H54 (cell line): ENCODE results near the gene ARFRP1.

Source experiments
- DNase-seq: peaks from one replicate; pipeline ENCODE4 v3.0.0; 2011; ENCODE audit warnings: low spot score, mixed read lengths; ENCODE audit not compliant: insufficient read length
- FAIRE-seq: peaks from 3 replicates; lab custom pipeline; 2011; peaks lifted over from hg19 to GRCh38; lab: Jason Lieb, UNC
- POLR2A ChIP-seq: IDR thresholded peaks from 2 replicates; pipeline ENCODE4 v1.6.1; 2011; ENCODE audit warnings: low read depth, mild to moderate bottlenecking, low read length

ARFRP1 gene

DNA sequence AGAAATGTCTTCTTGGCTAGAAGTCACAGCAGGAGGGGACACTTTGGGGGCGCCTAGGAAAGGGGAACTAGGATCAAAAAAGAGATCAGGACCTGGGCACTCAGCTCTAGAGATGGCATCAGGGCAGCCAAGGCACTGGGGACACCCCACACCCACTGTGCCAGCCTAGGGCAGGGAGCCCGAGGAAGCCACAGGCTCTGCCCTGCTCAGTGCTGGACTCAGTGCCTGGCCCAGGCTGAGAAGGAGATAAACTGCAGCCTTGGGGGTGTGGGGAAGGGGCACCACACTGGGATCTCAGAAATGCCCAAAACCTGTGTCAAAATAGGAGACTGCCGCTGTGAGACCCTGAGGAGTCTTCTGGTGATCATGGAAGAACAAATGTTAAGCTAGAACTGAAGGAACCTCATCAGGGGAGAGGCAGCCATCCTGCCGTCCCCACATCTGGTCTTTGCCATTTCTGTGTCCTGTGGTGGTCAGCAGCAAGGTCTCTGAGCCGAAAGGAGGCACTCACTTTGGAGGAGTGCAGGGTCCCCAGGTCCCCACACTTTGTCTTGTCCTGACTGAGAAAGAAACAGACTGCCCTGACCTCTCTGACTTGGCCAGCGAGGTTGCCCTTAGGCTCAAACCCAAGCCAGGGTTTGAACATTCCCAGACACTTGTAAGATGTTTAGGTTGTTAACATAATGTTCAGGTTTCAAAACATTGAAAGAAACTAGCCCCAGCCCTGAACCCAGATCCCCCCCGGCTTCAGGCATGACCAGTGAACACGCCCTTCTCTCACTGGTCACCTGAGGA is 2.3 kb downstream of the ARFRP1 start:
- TF ChIP-seq POLR2A: no peak
- DNase-seq (no peak), FAIRE-seq (no peak)

DNA sequence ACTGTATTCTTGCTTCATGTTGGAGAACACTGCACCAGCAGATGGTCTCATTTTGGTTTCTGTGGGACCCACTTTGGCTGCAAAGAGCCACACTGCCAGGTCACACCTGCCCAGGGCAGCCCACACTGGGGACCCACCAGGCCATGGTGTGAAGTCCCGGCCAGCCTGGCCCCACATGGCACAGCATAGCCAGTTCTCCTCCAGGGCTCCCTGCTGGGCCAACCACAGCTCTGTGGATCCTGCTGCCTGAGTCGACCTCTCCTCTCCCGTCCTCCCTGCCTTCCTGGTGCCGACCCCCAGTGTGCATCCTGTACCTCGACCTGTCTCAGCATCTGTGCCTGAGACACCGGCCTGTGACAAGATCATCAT is 3.0 kb downstream of the ARFRP1 start:
- FAIRE-seq: no peak
- DNase-seq: no peak
- TF ChIP-seq POLR2A: no peak

GRCh38 chr20:63703976-63704748 is 3.6 kb downstream of the ARFRP1 start:
- no peak for TF ChIP-seq POLR2A
- FAIRE-seq (no peak), DNase-seq (no peak)

DNA sequence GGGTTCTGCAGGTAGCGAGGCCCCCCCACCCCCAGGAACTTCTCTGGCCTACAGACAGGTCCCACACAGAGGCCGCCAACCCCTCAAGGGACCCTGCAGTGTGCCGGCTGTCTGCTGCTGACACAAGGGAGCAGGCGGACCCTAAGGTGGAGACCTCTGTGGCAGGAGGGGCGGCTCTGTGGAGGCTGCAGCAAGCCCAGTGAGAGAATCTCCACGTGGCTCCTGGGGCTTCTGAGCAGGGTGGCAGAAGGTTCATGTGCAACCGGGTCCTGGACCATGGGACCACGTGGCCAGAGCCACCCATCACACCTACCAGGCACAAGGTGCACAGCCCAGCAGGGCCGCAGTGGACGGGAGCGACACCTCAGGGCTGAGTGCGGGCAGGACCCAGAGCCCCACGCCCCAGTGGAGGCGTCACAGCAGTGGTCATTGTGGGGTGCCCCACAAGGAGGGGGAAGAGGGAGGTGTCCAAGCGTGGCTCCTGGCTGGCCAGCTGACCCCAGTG is 4.3 kb downstream of the ARFRP1 start:
- FAIRE-seq: no peak
- no peak for DNase-seq
- TF ChIP-seq POLR2A: no peak

- FAIRE-seq (no peak), DNase-seq (no peak)
- no peak for TF ChIP-seq POLR2A
Observed at GRCh38 chr20:63702751-63703470, 4.9 kb downstream of the ARFRP1 start.

DNA sequence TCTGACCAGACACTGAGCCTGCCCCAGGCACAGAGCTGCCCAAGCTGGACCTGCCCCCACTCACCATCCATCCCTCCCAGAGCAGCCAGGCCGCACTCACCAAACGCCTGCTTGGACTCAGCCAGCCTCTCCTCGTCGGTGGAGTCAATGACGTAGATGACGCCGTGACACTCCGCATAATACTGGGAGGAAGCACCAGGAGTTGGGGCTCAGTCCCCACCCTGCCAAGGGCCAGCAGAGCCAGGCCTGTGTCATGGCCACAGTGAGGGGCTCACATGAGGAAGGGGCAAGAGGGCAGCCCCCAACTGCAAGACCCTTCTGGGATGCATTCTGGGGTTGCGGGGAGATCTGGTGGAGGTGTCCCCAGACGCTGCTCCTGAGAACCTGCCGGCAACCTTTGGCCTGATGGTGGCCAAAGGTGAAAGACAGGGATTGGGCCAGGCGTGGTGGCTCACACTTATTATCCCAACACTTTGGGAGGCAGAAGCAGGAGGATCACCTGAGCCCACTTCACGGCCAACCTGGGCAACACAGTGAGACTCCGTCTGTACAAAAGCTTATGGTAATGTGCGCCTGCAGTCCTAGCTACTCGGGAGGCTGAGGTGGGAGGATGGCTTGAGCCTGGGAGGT is 5.6 kb downstream of the ARFRP1 start:
- no peak for TF ChIP-seq POLR2A
- DNase-seq (no peak), FAIRE-seq (no peak)

GRCh38 chr20:63701329-63702035 is 6.3 kb downstream of the ARFRP1 start:
- 0 out of 2 replicates have a peak, but pooled peaks have one; percentile 33 for TF ChIP-seq POLR2A
- FAIRE-seq (no peak), DNase-seq (peak; percentile 45)

GRCh38 chr20:63701051-63701328 is 6.8 kb downstream of the ARFRP1 start:
- no peak for DNase-seq
- FAIRE-seq: no peak
- no peak for TF ChIP-seq POLR2A

GRCh38 chr20:63700199-63701050 is 7.4 kb downstream of the ARFRP1 start:
- TF ChIP-seq POLR2A: no peak
- no peak for DNase-seq
- FAIRE-seq: no peak

GRCh38 chr20:63699466-63700198 is 8.1 kb downstream of the ARFRP1 start:
- peak; percentile 31 for DNase-seq
- no peak for FAIRE-seq
- TF ChIP-seq POLR2A: no peak

DNA sequence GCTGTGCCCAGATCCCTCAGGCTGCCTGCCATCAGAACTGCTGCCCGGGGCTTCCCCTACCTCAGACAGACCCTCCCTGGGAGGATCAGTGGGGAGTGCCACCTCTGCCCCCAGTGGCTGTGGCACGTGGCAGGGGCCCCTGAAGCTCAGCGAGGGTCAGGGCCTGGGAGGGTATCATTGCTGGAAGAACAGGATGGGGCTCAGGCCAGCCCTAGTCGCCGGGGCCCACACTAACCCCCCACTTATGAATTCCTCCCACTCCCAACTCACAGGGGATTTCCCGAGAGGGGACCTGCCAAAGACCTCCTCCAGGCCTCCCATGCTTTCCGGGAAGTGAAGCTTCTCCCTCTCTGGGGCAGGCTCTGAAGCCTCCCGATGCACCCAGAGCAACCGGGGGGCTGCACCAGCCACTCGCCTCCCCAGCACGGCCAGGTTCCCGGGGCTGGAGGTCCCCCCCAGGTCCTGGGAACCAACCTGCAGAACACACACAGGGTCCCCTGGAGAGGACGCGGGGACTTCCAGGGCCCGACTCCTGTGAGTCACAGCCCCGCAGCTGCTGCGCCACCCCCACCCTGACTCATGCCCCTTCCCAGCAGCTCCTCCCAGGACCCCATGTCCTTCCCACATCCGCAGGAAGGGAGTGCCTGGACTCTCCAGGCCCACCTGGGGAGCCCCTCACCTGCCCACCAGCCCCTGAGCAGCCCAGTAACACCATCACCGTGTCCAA is 8.9 kb downstream of the ARFRP1 start:
- DNase-seq: peak; percentile 96
- TF ChIP-seq POLR2A: no peak
- no peak for FAIRE-seq
